Coronary artery (tissue), 2 donors: Measurements from ENCODE around the gene PHACTR1.
A peak's percentile ranks its signal among the peaks of the same experiment; 100 is the strongest.

Source experiments
- DNase-seq: peaks from one replicate; pipeline ENCODE4 v3.0.0-alpha.2; 2017; ENCODE audit warnings: low spot score
- H3K27ac ChIP-seq, 2 donors: fragments of 200-600 bp; sonication (generic); one replicate each; pipeline ENCODE4 v1.5.1; 2016 to 2019
- H3K4me3 ChIP-seq: fragments of 200-600 bp; sonication (generic); 2 replicates; pipeline ENCODE4 v1.5.1; 2016; ENCODE audit warnings: mild to moderate bottlenecking, moderate library complexity
- TF ChIP-seq, protein P1 (sequence below): fragments of 200-600 bp; sonication (generic); IDR thresholded peaks from one replicate; pipeline ENCODE4 v1.5.1; 2019; ENCODE audit warnings: antibody characterized with exemption

Gene PHACTR1

GRCh38 chr6:13013681-13014503, 297.3 kb downstream of the PHACTR1 start:
- peak overlapping the region; percentile 11 to 45 for H3K27ac ChIP-seq
- TF ChIP-seq, protein P1, sequence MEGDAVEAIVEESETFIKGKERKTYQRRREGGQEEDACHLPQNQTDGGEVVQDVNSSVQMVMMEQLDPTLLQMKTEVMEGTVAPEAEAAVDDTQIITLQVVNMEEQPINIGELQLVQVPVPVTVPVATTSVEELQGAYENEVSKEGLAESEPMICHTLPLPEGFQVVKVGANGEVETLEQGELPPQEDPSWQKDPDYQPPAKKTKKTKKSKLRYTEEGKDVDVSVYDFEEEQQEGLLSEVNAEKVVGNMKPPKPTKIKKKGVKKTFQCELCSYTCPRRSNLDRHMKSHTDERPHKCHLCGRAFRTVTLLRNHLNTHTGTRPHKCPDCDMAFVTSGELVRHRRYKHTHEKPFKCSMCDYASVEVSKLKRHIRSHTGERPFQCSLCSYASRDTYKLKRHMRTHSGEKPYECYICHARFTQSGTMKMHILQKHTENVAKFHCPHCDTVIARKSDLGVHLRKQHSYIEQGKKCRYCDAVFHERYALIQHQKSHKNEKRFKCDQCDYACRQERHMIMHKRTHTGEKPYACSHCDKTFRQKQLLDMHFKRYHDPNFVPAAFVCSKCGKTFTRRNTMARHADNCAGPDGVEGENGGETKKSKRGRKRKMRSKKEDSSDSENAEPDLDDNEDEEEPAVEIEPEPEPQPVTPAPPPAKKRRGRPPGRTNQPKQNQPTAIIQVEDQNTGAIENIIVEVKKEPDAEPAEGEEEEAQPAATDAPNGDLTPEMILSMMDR = no peak
- no peak for DNase-seq
- H3K4me3 ChIP-seq = peak overlapping the region; percentile 75

GRCh38 chr6:13014504-13015378, 298.2 kb downstream of the PHACTR1 start:
- no peak for DNase-seq
- Histone ChIP-seq H3K4me3 (peak overlapping the region; percentile 75), H3K27ac (peak overlapping the region; percentile 11 to 45)
- TF ChIP-seq, protein P1 = no peak

DNA sequence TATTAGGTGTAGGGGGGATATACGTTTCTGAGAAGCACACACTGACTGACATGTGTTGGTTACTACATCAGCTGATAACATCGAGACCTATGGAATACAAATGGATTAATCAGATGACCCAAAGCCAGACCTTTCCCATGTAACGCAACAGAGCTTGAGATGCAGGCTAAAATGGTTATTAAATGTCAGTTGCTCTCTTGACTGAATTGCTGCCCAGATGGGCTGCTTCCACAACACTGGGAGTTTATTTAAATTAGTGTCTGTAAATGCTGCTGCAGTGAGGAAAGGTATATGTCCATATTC, 298.8 kb downstream of the PHACTR1 start:
- TF ChIP-seq, protein P1 = no peak
- peak overlapping the region in 1 of 2 donors; percentile 28 for H3K27ac ChIP-seq
- H3K4me3 ChIP-seq = no peak overlapping the region
- no peak for DNase-seq

DNA sequence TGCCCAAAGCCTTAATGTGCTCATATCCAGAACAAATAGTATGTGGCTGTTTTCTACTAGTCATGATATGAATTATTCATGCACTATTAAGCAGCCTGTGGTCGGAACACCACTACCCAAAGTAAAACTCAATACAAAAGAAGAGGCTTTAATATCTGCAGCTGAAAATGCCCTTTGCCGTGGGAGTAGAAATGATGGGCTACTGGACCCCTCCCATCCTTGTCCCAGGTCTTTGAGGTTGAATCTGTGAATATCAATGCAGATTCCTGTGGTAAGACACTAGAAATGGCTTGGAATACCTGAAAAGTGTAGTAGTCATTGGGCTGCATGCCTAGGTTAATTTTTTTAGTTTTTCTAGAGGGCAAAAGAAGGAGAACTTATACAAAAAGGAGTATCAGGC, 308.0 kb downstream of the PHACTR1 start:
- Histone ChIP-seq H3K27ac (no peak overlapping the region), H3K4me3 (no peak overlapping the region)
- TF ChIP-seq, protein P1 = no peak
- DNase-seq = no peak

GRCh38 chr6:13025893-13026499, 309.4 kb downstream of the PHACTR1 start:
- peak overlapping the region in 1 of 2 donors; percentile 60 for H3K27ac ChIP-seq
- TF ChIP-seq, protein P1 = no peak
- H3K4me3 ChIP-seq = peak overlapping the region; percentile 39
- no peak for DNase-seq

DNA sequence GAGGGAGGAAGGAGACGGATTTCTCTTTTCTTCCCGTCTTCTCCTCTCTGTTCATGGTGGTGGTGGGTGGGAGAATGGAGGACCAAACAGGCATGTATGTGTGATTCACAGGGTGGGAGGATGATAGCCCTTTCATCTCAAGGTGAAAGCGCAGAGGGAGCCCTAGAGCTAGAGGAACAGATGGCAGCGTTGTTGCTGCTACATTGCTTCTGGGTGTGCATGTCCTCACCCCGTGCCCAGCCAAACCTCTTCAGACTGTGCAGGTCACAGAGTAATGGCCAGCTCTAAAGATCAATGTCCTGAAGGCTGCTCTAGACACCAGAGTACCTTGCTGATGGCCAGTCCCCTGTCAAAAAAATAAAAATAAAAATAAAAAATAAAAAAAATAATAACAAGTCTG, 310.0 kb downstream of the PHACTR1 start:
- Histone ChIP-seq H3K4me3 (peak overlapping the region; percentile 39), H3K27ac (peak overlapping the region in 1 of 2 donors; percentile 60)
- TF ChIP-seq, protein P1 = no peak
- DNase-seq = no peak
